HG03045 (cell line): Measurements from ENCODE around the gene EIF4B.

ENCODE experiments used
- ATAC-seq: cut with Tn5 transposase; IDR thresholded peaks from one replicate; pipeline ENCODE4 v1.9.1; 2021; ENCODE audit warnings: mild to moderate bottlenecking, moderate library complexity; ENCODE audit not compliant: unreplicated experiment

The EIF4B gene

GRCh38 chr12:53044896-53045695 lies 38.8 kb downstream of the EIF4B start:
- no peak for ATAC-seq

- no peak for ATAC-seq
Measured at GRCh38 chr12:53045696-53046045, 39.4 kb downstream of the EIF4B start.

GRCh38 chr12:53046655-53047220 lies 40.5 kb downstream of the EIF4B start:
- peak; percentile 33 for ATAC-seq

GRCh38 chr12:53047221-53048032 lies 41.2 kb downstream of the EIF4B start:
- ATAC-seq = peak; percentile 59

- no peak for ATAC-seq
Measured at GRCh38 chr12:53048033-53048779, 42.0 kb downstream of the EIF4B start.

- no peak for ATAC-seq
Measured at GRCh38 chr12:53048780-53049401, 42.6 kb downstream of the EIF4B start.

GRCh38 chr12:53049571-53050318 lies 43.5 kb downstream of the EIF4B start, which contains the start of gene TNS2:
Gene TNS2, plus strand, starts transcription at chr12:53050065. Its CDS starts 121 bp downstream, at chr12:53050186.
- no peak for ATAC-seq

GRCh38 chr12:53050426-53051057 lies 44.3 kb downstream of the EIF4B start:
- ATAC-seq = no peak

- ATAC-seq = no peak
Measured at GRCh38 chr12:53051058-53051880, 45.0 kb downstream of the EIF4B start.

GRCh38 chr12:53051881-53052412 lies 45.7 kb downstream of the EIF4B start:
- no peak for ATAC-seq

GRCh38 chr12:53052419-53053217 lies 46.4 kb downstream of the EIF4B start:
- no peak for ATAC-seq

GRCh38 chr12:53053218-53054111 lies 47.2 kb downstream of the EIF4B start:
- ATAC-seq = no peak

GRCh38 chr12:53054112-53054878 lies 48.0 kb downstream of the EIF4B start:
- ATAC-seq = peak; percentile 87

GRCh38 chr12:53055471-53056266 lies 49.4 kb downstream of the EIF4B start:
- no peak for ATAC-seq

- no peak for ATAC-seq
Measured at GRCh38 chr12:53056296-53056695, 50.0 kb downstream of the EIF4B start.
